GM12891 (cell line): ENCODE data around the gene CUL1.

Experiments used
- POLR2A ChIP-seq: IDR thresholded peaks from 2 replicates; pipeline ENCODE4 v1.6.1; 2011; ENCODE audit warnings: low read depth, low read length, control low read depth
- POLR2AphosphoS5 ChIP-seq: IDR thresholded peaks from 2 replicates; pipeline ENCODE4 v1.6.1; 2011; ENCODE audit warnings: low read depth, low read length, control low read depth
- POU2F2 ChIP-seq: IDR thresholded peaks from 2 replicates; pipeline ENCODE4 v1.6.1; 2011; ENCODE audit warnings: low read depth, mild to moderate bottlenecking, control low read depth, low read length, moderate library complexity
- SPI1 ChIP-seq: IDR thresholded peaks from 2 replicates; pipeline ENCODE4 v1.6.1; 2011; ENCODE audit warnings: low read depth, low read length, control low read depth
- TAF1 ChIP-seq: IDR thresholded peaks from 2 replicates; pipeline ENCODE4 v1.6.1; 2011; ENCODE audit warnings: low read depth, low read length, control low read depth

- TF ChIP-seq POLR2A = no peak
- TF ChIP-seq POLR2AphosphoS5 = no peak
- TF ChIP-seq TAF1 = no peak
- no peak for TF ChIP-seq SPI1
- no peak for TF ChIP-seq POU2F2
These were observed 2.0 kb downstream of the CUL1 start for GRCh38 chr7:148700661-148701064.
